PC-3 (cell line): Measurements from ENCODE around the gene GLI3.

Experiments
- CTCF ChIP-seq: fragments of 300-600 bp; sonication (generic); conservative IDR thresholded peaks from 2 replicates; pipeline ENCODE4 v1.5.1; 2017; ENCODE audit warnings: antibody characterized with exemption, low read depth, mild to moderate bottlenecking, low read length
- EZH2 ChIP-seq: fragments of 300-600 bp; sonication (generic); IDR thresholded peaks from one replicate; pipeline ENCODE4 v1.6.1; 2017; ENCODE audit warnings: antibody characterized with exemption, mild to moderate bottlenecking, low read length; ENCODE audit not compliant: unreplicated experiment
- EZH2phosphoT487 ChIP-seq: fragments of 300-600 bp; sonication (generic); IDR thresholded peaks from 2 replicates; pipeline ENCODE4 v1.6.1; 2018; ENCODE audit warnings: mild to moderate bottlenecking, antibody characterized with exemption, low read length, borderline replicate concordance

GRCh38 chr7:41918597-41918996 is 318.4 kb downstream of the GLI3 start:
- TF ChIP-seq CTCF (no peak), EZH2 (no peak), EZH2phosphoT487 (no peak)
